ENCODE data around the gene PDE7B.

The PDE7B gene

DNA sequence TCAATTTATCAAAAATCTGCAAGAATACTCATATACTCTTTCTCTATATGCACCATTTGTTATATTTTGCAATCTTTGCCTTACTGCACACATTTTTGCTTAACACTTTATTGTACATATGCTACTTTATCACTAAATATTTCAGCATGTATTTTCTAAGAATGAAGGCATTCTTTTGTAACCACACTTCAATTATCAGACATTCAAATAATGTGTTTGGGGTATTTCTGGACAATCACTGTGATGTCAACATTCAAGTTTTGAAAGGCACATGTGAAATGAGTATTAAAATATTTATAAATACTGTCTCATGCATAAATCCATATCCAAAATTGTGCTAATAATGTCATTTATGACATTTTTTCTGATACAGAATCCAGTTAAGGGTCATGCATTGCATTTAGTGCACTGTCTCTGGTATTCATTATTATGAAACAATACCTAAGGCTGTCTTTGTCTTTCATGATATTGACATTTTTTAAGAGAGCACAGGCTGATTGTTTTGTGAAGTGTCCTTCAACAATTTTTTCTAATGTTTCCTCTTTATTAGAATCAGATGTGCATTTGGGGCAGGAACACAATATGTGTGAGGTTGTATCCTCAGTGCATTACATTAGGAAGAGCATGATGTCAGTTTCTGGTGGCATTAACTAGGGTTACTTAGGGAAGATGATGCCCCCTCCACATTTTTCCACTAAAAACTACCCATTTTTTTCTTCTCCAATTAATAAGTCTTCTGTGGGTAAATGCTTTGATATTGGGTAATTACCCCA is 292.9 kb downstream of the PDE7B start:
- DNase-seq (ENCODE audit: low read depth in 2 of 3, low spot score in 2 of 3): no peak

DNA sequence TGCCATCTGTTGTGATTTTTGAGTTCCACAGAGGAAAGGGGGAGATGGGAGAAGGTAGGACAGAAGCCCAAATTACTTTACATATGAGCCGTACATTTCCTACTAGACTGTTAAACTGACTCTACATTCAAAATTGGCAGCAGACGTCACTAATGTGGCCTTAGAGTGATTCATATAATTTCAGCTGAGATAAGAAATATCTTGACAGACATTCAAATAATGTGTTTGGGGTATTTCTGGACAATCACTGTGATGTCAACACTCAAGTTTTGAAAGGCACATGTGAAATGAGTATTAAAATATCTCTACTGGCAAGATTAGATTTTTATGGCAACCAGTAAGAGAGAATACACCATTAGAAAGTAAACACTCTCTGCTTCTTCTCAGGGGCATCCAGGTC is 294.6 kb downstream of the PDE7B start:
- no peak for DNase-seq (ENCODE audit: low read depth in 2 of 3, low spot score in 2 of 3)

DNA sequence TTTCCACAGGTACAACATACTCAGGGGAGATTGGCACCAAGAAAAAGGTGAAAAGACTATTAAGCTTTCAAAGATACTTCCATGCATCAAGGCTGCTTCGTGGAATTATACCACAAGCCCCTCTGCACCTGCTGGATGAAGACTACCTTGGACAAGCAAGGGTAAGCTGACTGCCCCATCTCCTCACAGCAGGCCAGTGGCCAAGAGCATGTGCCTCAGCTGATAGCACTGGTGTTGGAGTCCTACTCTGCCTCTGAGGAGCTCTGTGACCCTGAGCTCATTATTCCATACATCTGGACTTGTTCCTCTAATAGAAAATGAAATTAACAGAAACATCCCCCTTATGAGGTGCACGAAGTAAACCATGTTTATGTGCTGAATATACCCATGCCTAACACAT is 295.8 kb downstream of the PDE7B start:
- DNase-seq (ENCODE audit: low read depth in 2 of 3, low spot score in 2 of 3): no peak

DNA sequence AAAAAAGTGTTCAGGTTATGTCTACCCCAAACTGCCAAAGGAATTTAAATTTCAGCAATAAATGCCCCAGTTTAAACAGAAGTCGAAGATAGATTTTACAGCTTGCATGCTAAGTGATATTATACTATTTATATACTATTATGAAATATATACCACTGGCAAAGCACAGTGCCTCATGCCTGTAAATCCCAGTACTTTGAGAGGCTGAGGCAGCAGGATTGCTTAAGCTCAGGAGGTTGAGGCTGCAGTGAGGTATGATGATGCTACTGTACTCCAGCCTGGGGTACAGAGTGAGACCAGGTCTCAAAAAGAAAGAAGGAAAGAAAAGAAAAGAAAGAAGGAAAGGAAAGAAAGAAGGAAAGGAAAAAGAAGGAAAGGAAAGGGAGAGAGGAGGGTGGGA is 296.6 kb downstream of the PDE7B start:
- DNase-seq (ENCODE audit: low read depth in 2 of 3, low spot score in 2 of 3): no peak

DNA sequence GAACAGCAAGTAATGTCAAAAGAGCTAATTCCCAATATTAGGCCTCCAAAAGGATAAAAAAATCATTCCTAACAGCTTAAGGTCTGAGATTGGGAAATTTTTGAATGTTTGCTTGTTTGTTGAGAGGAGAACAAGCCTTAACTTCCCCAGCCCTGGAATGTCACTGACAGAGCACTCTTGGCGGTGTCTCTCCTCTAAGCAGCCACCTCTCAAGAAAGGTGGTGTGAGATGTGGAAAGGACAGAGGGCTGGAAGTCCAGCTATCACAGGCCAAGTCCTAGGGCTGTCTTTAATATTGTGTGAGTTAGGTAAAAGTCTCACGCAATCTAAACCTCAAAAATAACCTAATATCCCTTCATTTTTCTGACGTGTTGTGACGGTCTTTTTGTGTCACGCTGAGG is 297.0 kb downstream of the PDE7B start:
- DNase-seq (ENCODE audit: low read depth in 2 of 3, low spot score in 2 of 3): no peak

DNA sequence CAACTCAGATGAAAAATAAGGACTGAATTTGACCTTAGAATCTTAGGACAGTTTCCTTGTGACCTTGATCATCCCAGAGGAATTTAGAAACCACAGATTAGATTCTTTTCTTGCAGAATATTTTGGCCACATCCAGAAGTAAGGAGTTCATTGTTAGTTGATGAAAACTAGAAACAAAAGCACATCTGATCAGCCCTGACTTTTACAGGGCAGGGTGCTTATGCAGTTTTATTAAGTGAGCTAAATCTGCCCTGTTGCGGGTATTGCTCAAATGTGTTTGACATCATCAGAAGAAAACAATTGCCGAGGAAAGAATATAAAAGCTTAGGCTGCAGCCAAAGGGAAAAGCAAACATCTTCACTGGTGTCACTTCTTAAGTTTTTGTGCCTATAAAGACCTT is 297.8 kb downstream of the PDE7B start:
- no peak for DNase-seq (ENCODE audit: low read depth in 2 of 3, low spot score in 2 of 3)

DNA sequence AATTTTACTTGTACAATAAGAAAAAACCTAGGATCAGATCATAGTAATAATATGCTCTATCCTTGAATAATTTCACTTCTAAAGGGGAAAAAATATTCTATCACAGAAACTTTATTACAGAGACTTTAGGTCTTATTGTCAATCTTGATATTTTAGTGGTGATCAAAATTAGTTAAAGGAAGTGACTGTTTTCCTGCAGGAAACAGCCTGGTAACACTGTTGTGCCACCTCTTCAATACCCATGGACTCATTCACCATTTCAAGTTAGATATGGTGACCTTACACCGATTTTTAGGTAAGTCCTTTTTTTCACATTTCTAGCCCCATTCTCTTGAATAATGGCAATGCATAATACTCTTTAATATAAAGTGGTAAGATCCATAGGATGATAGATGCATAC is 299.5 kb downstream of the PDE7B start:
- no peak for DNase-seq (ENCODE audit: low read depth in 2 of 3, low spot score in 2 of 3)

DNA sequence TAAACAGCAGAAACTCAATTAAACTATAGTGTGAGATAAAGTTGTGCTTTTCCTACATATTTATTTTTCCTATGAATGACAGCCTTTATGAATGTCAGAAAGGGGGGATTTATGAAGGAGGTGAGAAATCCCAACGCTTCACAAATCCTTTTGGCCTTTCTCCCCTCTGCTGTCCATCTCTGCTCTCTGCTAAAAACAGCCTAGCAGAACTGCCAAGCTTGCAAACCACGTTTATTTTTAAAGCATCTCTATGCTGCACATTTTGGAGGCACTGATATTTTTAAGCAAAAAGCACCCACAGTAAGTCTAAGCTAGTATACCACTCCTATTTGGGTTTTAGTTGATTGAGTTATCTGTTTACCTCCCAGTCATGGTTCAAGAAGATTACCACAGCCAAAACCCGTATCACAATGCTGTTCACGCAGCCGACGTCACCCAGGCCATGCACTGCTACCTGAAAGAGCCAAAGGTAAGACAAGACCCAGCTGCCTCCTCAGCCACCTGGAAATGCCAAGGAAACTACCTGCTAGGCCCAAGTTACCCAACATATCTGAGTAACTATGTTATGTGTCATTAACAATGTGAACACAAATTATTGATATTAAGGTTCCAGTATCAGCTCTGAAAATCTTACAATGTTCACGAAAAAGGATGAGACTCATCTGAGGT is 302.3 kb downstream of the PDE7B start:
- DNase-seq (ENCODE audit: low read depth in 2 of 3, low spot score in 2 of 3): no peak

DNA sequence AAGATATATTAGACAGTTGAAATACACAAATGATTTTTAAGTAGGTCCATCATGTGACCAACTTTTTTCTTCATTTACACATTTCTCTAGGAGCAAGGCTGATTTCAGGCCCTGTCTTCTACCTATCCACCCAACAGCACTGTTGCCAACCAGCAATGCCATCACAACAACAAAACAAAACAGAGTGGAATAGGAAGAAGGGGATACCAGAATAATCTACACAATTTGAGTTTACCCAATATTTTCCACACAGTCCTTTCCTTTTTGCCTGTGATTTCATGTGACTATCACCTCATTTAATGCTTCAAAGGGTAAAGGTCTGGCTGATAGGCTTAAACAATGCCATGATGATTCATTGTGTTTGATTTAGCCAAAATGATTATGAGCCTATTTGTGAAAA is 303.7 kb downstream of the PDE7B start:
- no peak for DNase-seq (ENCODE audit: low read depth in 2 of 3, low spot score in 2 of 3)

DNA sequence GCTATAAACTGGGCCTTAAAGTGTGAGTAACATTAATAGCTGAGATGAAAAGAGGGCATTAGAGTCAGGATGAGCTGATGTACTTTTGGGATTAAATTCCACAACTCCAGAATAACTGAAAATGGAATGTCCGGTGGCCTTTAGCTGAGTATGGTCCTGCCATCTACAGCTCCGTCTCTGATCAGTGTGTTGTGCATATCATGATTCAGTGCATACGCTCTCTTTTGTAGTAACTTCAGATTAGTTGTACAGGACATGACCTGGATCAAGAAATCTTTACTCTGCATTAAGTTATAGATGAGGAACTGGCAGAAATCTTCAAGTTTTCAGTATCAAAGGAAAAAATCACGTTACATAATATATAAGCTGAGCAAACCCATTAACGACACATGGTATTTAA is 306.2 kb downstream of the PDE7B start:
- DNase-seq (ENCODE audit: low read depth in 2 of 3, low spot score in 2 of 3): no peak

DNA sequence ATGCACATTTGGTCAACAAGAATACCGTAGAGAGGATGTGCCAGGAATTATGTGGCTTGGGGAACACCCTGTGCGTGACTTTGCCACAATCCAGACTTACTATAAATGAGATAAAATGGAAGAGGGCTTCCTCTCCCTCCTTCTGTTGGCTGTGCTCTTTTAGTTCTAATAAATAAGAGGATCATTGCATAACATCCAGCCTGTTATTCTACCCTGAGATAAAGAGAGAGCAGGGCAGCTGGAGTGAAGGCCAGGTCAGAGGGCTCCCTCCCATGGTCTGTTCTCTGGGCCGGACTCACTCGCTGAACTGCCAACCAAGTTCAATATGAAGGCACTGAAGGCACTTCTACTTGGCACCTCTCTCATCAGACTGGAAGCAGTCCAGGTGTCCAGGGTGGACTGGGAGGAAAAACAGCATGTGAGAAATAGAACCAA is 306.9 kb downstream of the PDE7B start:
- no peak for DNase-seq (ENCODE audit: low read depth in 2 of 3, low spot score in 2 of 3)

DNA sequence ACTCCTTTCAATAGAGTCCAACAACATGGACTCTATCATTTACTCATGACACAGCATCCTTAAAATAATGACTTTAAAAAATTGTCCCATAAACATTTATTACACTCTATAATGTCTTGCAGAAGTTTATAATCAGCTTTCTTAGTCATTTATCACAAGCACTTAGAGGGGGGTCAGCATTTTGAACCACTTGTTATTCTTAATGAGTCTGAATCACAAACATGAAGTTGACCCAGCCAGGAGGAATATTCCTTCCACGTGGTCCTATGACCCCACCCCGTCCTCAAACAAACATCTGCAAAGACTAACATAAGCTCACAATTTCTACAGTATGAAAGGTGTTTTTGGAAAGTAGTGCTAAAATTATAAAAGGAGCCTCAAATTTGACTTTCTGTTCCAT is 307.5 kb downstream of the PDE7B start:
- no peak for DNase-seq (ENCODE audit: low read depth in 2 of 3, low spot score in 2 of 3)

DNA sequence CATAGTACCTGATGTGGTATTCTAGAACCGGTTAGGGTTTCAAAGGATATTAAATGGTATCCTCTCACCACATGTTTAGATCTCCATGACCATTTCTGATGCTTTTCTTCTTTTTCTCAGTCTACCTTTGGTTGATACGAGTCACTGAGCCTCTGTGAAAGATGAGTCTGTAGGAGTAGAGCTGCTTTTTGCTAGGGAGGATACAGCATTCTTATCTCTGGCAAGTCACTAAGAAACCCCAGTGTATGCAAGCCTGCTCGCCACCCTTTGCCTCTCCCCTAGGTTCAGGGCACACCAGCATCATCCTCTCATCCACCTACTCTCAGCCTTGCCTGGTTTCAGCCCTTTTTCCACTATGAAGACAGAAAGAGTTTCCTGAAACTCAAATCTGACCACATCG is 308.7 kb downstream of the PDE7B start:
- DNase-seq (ENCODE audit: low read depth in 2 of 3, low spot score in 2 of 3): no peak

DNA sequence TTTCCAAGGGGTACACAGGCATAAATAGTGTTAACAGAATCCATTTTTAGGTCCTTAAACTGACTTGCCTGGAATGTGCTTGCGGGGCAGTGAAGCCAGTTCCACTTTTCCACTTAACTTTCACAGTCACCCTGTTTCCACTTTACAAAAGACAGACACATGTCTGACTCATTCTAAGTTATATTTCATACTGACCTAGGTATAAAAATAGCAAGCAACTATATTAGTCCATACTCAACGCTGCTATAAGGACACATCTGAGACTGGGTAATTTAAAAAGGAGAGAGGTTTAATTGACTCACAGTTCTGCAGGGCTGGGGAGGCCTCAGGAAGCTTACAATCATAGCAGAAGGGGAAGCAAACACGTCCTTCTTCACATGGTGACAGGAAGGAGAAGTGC is 310.4 kb downstream of the PDE7B start:
- no peak for DNase-seq (ENCODE audit: low read depth in 2 of 3, low spot score in 2 of 3)

DNA sequence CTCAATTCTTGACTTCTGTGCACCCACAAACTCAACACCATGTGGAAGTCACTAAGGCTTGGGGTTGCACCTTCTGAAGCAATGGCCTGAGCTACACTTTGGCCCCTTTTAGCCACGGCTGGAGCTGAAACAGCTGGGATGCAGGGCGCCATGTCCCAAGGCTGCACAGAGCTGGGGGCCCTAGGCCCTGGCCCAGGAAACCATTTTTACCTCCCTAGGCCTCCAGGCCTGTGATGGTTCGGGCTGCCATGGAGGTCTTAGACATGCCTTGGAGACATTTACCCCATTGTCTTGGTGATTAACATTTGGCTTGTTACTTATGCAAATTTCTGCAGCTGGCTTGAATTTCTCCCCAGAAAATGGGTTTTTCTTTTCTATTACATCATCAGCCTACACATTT is 311.8 kb downstream of the PDE7B start:
- DNase-seq (ENCODE audit: low read depth in 2 of 3, low spot score in 2 of 3): no peak

DNA sequence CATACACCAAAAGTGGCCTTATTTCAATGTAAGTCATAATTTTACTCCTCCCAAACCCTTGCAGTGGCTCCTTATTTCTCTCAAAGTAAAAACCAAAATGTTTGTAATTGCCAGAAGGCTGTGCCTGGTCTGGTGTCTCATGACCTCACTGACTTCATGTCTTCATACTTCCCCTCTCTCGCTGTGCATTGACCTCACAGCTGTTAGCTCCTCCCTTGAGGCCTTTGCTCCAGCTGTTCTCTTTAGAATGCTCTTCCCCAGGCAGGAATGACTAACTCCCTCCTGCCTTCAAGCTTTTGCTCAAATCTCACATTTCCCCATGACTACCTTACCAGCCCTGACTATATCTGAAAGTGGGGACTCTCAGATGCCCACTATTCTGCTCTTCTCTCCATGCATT is 315.3 kb downstream of the PDE7B start:
- no peak for DNase-seq (ENCODE audit: low read depth in 2 of 3, low spot score in 2 of 3)

DNA sequence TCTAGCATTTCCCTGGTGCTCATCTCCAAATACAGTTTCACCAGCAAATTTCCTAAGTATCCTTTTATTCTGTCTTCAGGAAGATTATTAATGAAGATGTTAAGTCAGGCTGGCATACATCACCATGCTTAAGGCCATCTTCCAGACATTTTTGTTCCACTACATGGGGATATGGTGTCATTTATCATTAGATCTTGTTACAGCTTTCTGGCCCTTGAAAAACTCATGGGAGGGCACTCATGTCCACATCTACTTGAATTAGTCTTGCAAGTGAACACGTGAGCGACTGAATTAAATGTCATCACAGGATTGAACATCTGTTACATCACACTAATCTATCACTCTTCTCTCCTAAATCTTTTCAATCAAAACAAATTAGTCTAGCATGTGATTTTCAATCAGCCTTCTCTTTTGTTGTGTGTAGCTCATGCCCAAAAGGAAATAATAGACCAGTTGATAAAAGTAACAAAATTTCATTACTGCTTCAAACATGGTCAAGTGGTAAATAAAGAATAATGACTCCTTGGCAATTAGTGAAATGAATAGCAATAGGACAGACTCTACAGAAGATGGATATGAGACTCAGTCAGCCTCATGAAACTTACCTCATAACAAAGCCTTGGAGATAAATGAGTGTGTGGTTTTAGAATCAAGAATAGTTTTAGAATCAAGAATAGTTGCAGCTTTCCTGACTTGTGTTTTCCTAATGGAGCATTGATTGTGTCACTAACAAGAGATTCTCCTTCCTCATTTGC is 318.1 kb downstream of the PDE7B start:
- no peak for DNase-seq (ENCODE audit: low read depth in 2 of 3, low spot score in 2 of 3)

DNA sequence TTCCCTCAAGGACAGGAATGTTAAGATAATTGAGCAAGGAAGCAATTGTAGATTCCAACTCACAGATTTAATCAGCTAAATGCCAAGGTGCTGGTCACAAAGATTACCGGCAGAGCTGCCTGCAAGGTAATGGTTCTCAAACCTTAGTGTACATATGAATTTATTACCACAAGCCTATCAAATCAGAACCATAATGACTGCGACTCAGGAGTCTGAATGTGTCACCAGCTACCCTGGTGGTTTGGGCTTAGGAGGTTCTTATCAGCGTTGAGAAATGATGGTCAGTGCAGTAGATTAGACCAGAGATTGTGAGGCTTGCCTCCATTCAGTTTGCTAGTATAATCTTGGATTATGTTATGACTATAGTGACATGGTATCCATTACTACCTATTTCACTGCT is 319.7 kb downstream of the PDE7B start:
- DNase-seq (ENCODE audit: low read depth in 2 of 3, low spot score in 2 of 3): no peak

DNA sequence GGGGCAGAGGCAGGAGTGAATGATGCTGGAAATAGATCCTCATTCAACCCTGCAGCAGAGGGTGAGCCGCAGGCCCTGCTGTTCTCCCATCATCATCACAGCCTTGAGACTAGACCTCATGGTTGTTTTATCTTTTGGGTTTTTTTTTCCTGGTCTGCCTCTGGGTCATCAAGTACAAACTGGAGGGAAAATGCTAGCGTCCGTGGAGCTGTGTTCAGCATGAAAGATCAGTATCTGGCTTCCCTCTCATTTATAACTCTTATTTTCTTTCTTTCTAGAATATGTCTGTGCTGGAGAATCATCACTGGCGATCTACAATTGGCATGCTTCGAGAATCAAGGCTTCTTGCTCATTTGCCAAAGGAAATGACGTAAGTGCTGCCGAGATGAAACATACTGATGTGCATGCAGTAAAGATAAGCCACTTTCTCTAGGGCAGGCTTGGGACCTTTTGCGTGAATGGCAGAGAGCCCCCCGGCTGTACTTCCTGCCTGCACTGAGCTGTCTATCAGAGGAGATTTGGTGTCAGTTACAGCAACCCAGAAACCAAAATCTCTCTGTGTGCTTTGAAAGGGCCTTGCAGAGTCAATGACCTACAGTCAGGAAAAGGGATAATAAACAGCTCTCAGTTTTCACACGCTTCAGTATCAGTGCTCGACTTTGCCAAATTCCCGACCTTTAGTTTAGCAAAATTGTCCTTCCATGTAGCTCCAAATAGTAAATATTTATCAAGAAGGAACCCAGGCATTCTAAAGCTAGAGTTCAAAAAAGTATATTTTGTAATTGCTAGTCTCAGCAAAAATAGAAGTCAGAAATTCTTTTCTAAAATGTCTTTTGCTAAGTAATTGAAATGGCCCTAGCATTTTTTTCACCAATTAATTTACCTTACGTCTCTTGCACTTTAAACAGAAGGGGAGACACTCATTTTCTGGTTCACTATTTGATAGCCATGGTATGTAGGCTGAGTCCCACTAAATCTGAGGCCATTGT is 322.3 kb downstream of the PDE7B start:
- DNase-seq (ENCODE audit: low read depth in 2 of 3, low spot score in 2 of 3): no peak

DNA sequence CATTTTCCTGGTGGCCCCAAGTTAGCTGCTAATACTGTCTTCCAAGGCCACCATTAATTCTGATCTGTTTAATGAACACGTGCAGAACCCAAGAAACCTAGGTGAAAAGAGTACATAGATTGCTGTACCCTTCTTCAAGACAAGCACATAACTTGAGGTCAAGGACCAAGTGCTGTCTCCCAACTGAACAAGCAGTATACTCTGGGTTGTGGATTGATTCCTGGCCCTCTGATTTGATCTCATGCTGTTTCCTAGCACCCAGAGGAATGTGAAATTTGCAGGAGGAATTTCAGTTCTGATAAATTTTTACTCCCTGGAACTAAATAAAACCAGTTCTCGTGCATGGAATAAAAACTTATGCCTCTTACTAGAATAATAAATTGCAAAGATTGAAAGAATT is 323.0 kb downstream of the PDE7B start:
- no peak for DNase-seq (ENCODE audit: low read depth in 2 of 3, low spot score in 2 of 3)

DNA sequence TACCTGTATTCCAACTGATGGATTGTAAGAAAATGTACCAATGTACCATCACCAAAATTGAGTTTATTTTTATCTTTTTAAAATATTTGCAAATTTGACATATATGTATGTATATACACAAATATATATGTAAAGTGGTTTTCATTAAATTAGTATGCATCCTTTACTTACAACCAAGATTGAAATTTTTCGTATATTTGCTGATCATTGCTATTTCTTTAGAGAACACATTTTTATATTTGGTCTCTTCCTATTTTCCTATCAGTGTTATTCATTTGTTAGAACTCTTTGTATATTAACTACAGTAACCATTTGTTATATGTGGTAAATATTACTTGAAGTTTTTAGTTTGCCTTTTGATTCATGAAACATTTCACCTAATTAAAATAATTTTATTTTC is 324.4 kb downstream of the PDE7B start:
- no peak for DNase-seq (ENCODE audit: low read depth in 2 of 3, low spot score in 2 of 3)

Data from activated CD8-positive, alpha-beta memory T cell treated with anti-CD3 and anti-CD28 coated beads for 48 hours (primary cell).